Mesodermal cell (in vitro differentiated cells): ENCODE measurements around the gene MYLIP.

Experiments
- H3K27ac ChIP-seq: 2 replicates; pipeline ENCODE4 v1.7.0; 2013; ENCODE audit warnings: mild to moderate bottlenecking, low read depth, low read length, moderate library complexity; ENCODE audit not compliant: severe bottlenecking
- H3K36me3 ChIP-seq: 2 replicates; pipeline ENCODE4 v1.7.1; 2013; ENCODE audit warnings: mild to moderate bottlenecking, low read length, moderate library complexity; ENCODE audit not compliant: control insufficient read depth, insufficient read depth
- H3K4me1 ChIP-seq: one replicate; pipeline ENCODE4 v1.7.1; 2013; ENCODE audit warnings: mild to moderate bottlenecking, low read length; ENCODE audit not compliant: insufficient read depth, control insufficient read depth, poor library complexity, severe bottlenecking
- H3K4me3 ChIP-seq: 2 replicates; pipeline ENCODE4 v1.7.0; 2013; ENCODE audit warnings: low read length, control low read depth, mild to moderate bottlenecking; ENCODE audit not compliant: insufficient read depth, poor library complexity, severe bottlenecking; ENCODE audit errors: extremely low read depth
- H3K9me3 ChIP-seq: 2 replicates; pipeline ENCODE4 v1.7.1; 2013; ENCODE audit warnings: mild to moderate bottlenecking, low read length, moderate library complexity; ENCODE audit not compliant: control insufficient read depth
- WGBS, 2 experiments: methylation state at CpG; one replicate each; pipeline ENCODE4 v1.1.5; 2013; ENCODE audit warnings: missing lambda C conversion rate in 2 of 2; ENCODE audit not compliant: insufficient coverage in 2 of 2; 5-methylcytosine and 5-hydroxymethylcytosine counted together

Gene MYLIP

GRCh38 chr6:16106991-16107787 lies 21.7 kb upstream of the MYLIP start:
- Histone ChIP-seq H3K4me1 (no peaks in the 10 kb centered on the region), H3K36me3 (no peaks in the 10 kb centered on the region), H3K4me3 (no peak overlapping the region), H3K27ac (no peak overlapping the region), H3K9me3 (no peaks in the 10 kb centered on the region)
- WGBS, 2 experiments = 76 to 92% methylated on average over 1 to 2 of the region's 8 CpGs

GRCh38 chr6:16108419-16108818 lies 20.5 kb upstream of the MYLIP start:
- no peak overlapping the region for H3K4me3 ChIP-seq
- H3K4me1 ChIP-seq = no peaks in the 10 kb centered on the region
- H3K27ac ChIP-seq = no peak overlapping the region
- WGBS, 2 experiments = 100% methylated on average over 1 of the region's 5 CpGs; no CpG with 5 or more reads in 1 of the 2 experiments
- no peaks in the 10 kb centered on the region for H3K9me3 ChIP-seq
- H3K36me3 ChIP-seq = no peaks in the 10 kb centered on the region

GRCh38 chr6:16108921-16109658 lies 19.8 kb upstream of the MYLIP start:
- peak overlapping the region; percentile 68 for H3K27ac ChIP-seq
- 100% methylated on average over 1 to 2 of the region's 5 CpGs for WGBS, 2 experiments
- H3K36me3 ChIP-seq = no peaks in the 10 kb centered on the region
- H3K9me3 ChIP-seq = no peaks in the 10 kb centered on the region
- no peaks in the 10 kb centered on the region for H3K4me1 ChIP-seq
- no peak overlapping the region for H3K4me3 ChIP-seq

GRCh38 chr6:16109659-16110305 lies 19.1 kb upstream of the MYLIP start:
- Histone ChIP-seq H3K4me1 (no peaks in the 10 kb centered on the region), H3K4me3 (no peak overlapping the region), H3K27ac (peak overlapping the region; percentile 68), H3K36me3 (no peaks in the 10 kb centered on the region), H3K9me3 (no peaks in the 10 kb centered on the region)
- 81% methylated on average over 4 of the region's 4 CpGs for WGBS, 2 experiments

- H3K9me3 ChIP-seq = no peaks in the 10 kb centered on the region
- H3K4me3 ChIP-seq = no peak overlapping the region
- no peaks in the 10 kb centered on the region for H3K4me1 ChIP-seq
- WGBS, 2 experiments = 96 to 100% methylated on average over 2 to 3 of the region's 4 CpGs
- H3K36me3 ChIP-seq = no peaks in the 10 kb centered on the region
- H3K27ac ChIP-seq = no peak overlapping the region
Measured at GRCh38 chr6:16118825-16119224, 10.1 kb upstream of the MYLIP start.

GRCh38 chr6:16121339-16121738 lies 7.5 kb upstream of the MYLIP start:
- WGBS, 2 experiments = 93 to 100% methylated on average over 2 to 3 of the region's 3 CpGs
- Histone ChIP-seq H3K4me3 (no peak overlapping the region), H3K36me3 (no peaks in the 10 kb centered on the region), H3K27ac (no peak overlapping the region), H3K4me1 (no peaks in the 10 kb centered on the region), H3K9me3 (no peaks in the 10 kb centered on the region)

GRCh38 chr6:16122197-16122596 lies 6.7 kb upstream of the MYLIP start:
- H3K9me3 ChIP-seq = no peaks in the 10 kb centered on the region
- no peak overlapping the region for H3K4me3 ChIP-seq
- no peaks in the 10 kb centered on the region for H3K4me1 ChIP-seq
- H3K36me3 ChIP-seq = no peaks in the 10 kb centered on the region
- no peak overlapping the region for H3K27ac ChIP-seq

- Histone ChIP-seq H3K36me3 (no peaks in the 10 kb centered on the region), H3K27ac (no peak overlapping the region), H3K9me3 (no peaks in the 10 kb centered on the region), H3K4me1 (peaks cover 3% of the 10 kb centered on the region), H3K4me3 (no peak overlapping the region)
- whole genome bisulfite sequencing, 2 experiments = 83 to 91% methylated on average over 3 to 5 of the region's 6 CpGs
Measured at GRCh38 chr6:16124198-16125180, 4.4 kb upstream of the MYLIP start.

- Histone ChIP-seq H3K4me1 (peaks cover 3% of the 10 kb centered on the region), H3K4me3 (no peak overlapping the region), H3K36me3 (peaks cover 8% of the 10 kb centered on the region), H3K9me3 (no peaks in the 10 kb centered on the region), H3K27ac (no peak overlapping the region)
- WGBS, 2 experiments = 93 to 100% methylated on average over 1 to 3 of the region's 3 CpGs
Measured at GRCh38 chr6:16126056-16126455, 2.8 kb upstream of the MYLIP start.

GRCh38 chr6:16126861-16127260 lies 2.0 kb upstream of the MYLIP start:
- H3K36me3 ChIP-seq = peaks cover 12% of the 10 kb centered on the region
- no peak overlapping the region for H3K4me3 ChIP-seq
- WGBS, 2 experiments = 89 to 100% methylated on average over 1 of the region's 5 CpGs
- no peak overlapping the region for H3K27ac ChIP-seq
- peaks cover 3% of the 10 kb centered on the region for H3K4me1 ChIP-seq
- H3K9me3 ChIP-seq = no peaks in the 10 kb centered on the region
